Esophagus (tissue), 2 donors: Measurements from ENCODE around the gene TBX10. TPM values are rescaled to one million over a fixed set of nuclear protein-coding genes. Genes with fewer than 3 reads are reported as not detected.

Source experiments
- H3K27ac ChIP-seq, 2 donors: one replicate each; pipeline ENCODE4 v1.5.1; 2013; ENCODE audit warnings: low read depth in 2 of 2, mild to moderate bottlenecking in 2 of 2, inconsistent platforms in 1 of 2, low read length in 1 of 2, moderate library complexity in 1 of 2
- H3K27me3 ChIP-seq, 2 donors: one replicate each; pipeline ENCODE4 v1.6.1; 2013; ENCODE audit warnings: low read length in 2 of 2, control low read depth in 1 of 2, mild to moderate bottlenecking in 1 of 2; ENCODE audit not compliant: insufficient read depth in 2 of 2, control insufficient read depth in 1 of 2
- H3K36me3 ChIP-seq, 2 donors: one replicate each; pipeline ENCODE4 v1.6.1; 2013; ENCODE audit warnings: low read length in 1 of 2; ENCODE audit not compliant: control insufficient read depth in 2 of 2, insufficient read depth in 2 of 2
- H3K4me1 ChIP-seq, 2 donors: one replicate each; pipeline ENCODE4 v1.6.1; 2013; ENCODE audit warnings: low read length in 1 of 2; ENCODE audit not compliant: control insufficient read depth in 2 of 2, insufficient read depth in 2 of 2
- H3K4me3 ChIP-seq, 2 donors: one replicate each; pipeline ENCODE4 v1.5.1; 2013; ENCODE audit warnings: low read length in 2 of 2, mild to moderate bottlenecking in 2 of 2, low read depth in 1 of 2, moderate library complexity in 1 of 2
- H3K9me3 ChIP-seq, 2 donors: one replicate each; pipeline ENCODE4 v1.6.1; 2013; ENCODE audit warnings: mild to moderate bottlenecking in 2 of 2, low read depth in 1 of 2, low read length in 1 of 2, moderate library complexity in 1 of 2; ENCODE audit not compliant: control insufficient read depth in 2 of 2, insufficient read depth in 1 of 2
- WGBS, 2 donors: extraction: QIAGEN DNeasy Blood & Tissue Kit; methylation state at CpG; one replicate each; pipeline ENCODE4 v1.1.7; 2013; 5-methylcytosine and 5-hydroxymethylcytosine counted together
- polyA plus RNA-seq, 2 donors: library from polyadenylated mRNA; stranded (reverse); fragments of 200-250 nt; gene quantifications; one replicate each; pipeline ENCODE4 v1.2.3, GENCODE V29; 2013
- donor health status: healthy with polysubstance abuse.
- donor health status: Bipolar disorder and iron deficiency.

The TBX10 gene
- polyA plus RNA-seq, 2 donors, result not detected

DNA sequence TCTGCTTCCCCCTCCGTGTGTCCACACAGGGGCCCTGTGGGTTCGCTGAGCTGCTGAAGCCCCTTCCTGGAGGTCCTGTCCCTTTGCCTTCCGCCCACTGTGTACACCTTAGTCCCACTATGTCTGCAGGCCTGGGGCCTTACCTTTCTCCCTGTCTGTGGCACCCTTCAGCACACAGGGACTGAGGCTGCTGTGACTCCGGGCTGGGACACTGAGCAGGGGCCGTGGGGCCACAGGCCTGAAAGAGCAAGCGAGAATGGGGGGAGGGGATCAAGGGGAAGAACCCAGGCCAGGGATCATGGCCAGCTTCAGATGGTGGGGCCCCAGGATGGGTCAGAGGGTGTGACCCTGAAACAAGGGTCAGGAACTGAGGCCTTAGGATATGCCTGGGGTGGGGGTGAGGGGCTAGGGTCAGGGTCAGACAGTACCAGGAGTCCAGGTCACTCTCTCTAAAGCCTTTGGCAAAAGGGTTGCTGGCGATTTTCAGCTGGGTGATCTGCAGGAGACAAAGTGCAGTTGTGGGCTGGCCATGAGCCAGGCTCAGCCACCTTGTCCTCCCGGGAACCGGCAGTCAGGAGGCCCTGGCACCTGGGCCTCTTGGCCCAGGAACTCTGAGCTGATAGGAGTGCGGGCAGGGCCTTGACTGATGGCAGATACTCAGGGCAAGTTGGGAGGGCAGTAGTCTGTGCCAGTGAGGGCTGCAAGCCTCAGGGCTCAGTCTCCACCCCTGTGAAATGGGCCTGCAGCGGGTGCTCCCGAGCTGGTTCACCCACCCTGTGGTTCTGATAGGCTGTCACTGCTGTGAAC lies 7.2 kb downstream of the TBX10 start:
- Histone ChIP-seq H3K27me3 (no peaks in the 10 kb centered on the region), H3K9me3 (no peaks in the 10 kb centered on the region), H3K4me1 (peaks cover 6 to 32% of the 10 kb centered on the region in 2 donors), H3K36me3 (no peaks in the 10 kb centered on the region), H3K27ac (no peak overlapping the region), H3K4me3 (no peak overlapping the region)
- WGBS, 2 donors, result 71 to 81% methylated on average over 12 of the region's 12 CpGs

DNA sequence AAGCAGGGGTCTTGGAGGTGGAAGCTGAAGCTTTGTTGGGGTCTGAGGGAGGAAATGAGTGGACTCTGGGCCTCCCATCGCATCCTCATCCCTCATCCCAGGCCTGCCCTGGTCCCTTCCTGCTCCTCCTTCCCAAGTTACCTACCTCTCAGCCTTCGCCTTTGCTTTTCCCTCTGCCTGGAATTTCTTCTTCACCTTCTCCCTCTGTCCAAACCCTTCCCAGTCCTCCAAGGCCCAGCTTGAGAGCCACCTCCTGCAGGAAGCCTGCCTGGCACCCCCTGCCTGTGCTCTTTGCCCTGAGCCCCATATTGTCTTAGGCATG lies 7.7 kb downstream of the TBX10 start:
- WGBS, 2 donors, result 92 to 96% methylated on average over 2 of the region's 2 CpGs
- Histone ChIP-seq H3K27me3 (no peaks in the 10 kb centered on the region), H3K4me3 (no peak overlapping the region), H3K36me3 (no peaks in the 10 kb centered on the region), H3K27ac (no peak overlapping the region), H3K9me3 (no peaks in the 10 kb centered on the region), H3K4me1 (peaks cover 9 to 33% of the 10 kb centered on the region in 2 donors)

DNA sequence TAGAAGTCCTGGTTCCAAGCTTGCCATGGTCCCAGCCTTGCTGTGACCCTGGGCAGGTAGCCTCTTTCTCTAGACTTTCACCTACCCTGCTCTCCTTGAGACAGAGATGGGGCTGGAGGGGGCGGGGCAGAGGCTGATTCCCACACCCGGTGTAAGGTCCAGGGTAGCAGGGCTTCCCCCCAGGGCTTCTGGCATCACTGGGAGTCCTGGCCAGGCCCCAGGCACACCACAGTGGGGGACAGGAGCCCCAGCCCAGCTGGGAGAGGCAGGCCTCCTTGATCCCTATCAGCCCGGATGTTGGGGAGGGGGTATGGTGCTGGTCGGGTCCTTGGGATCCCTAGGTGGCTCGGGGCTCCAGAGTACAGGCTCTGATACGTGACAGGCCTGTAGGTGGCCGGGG lies 8.2 kb downstream of the TBX10 start:
- H3K27ac ChIP-seq, result peak overlapping the region in 1 of 2 donors; percentile 94
- H3K4me1 ChIP-seq, result peaks cover 9 to 33% of the 10 kb centered on the region in 2 donors
- no peaks in the 10 kb centered on the region for H3K36me3 ChIP-seq

DNA sequence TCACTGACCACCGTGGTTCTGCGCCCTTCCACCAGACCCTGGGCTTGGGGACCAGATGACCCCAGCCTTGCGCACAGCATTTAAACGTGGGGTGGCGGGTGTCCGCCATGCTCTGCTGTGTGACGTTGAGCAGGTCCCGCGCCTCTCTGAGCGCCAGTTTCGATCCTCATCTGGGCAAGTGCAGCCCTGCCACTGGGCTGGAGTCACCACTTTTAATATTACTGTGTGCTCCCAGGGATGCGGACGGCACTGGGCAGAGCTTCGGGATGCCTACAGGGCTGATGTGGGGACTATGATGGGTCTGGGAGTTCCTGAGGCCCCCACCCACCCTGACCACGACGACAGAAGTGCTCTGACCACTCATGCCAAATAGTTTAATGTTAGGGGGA lies 8.6 kb downstream of the TBX10 start:
- 51 to 52% methylated on average over 16 of the region's 16 CpGs for WGBS, 2 donors
- H3K9me3 ChIP-seq, result no peaks in the 10 kb centered on the region
- H3K27me3 ChIP-seq, result no peaks in the 10 kb centered on the region
- H3K27ac ChIP-seq, result peak overlapping the region; percentile 94 to 98
- peaks cover 9 to 33% of the 10 kb centered on the region in 2 donors for H3K4me1 ChIP-seq
- H3K4me3 ChIP-seq, result peak overlapping the region; percentile 45 to 72
- H3K36me3 ChIP-seq, result no peaks in the 10 kb centered on the region

More for the DNA sequence above, 8.2 kb downstream of the TBX10 start:
- Histone ChIP-seq H3K27me3 (no peaks in the 10 kb centered on the region), H3K4me3 (no peak overlapping the region), H3K9me3 (no peaks in the 10 kb centered on the region)
- WGBS, 2 donors, result 74 to 80% methylated on average over 7 of the region's 7 CpGs

DNA sequence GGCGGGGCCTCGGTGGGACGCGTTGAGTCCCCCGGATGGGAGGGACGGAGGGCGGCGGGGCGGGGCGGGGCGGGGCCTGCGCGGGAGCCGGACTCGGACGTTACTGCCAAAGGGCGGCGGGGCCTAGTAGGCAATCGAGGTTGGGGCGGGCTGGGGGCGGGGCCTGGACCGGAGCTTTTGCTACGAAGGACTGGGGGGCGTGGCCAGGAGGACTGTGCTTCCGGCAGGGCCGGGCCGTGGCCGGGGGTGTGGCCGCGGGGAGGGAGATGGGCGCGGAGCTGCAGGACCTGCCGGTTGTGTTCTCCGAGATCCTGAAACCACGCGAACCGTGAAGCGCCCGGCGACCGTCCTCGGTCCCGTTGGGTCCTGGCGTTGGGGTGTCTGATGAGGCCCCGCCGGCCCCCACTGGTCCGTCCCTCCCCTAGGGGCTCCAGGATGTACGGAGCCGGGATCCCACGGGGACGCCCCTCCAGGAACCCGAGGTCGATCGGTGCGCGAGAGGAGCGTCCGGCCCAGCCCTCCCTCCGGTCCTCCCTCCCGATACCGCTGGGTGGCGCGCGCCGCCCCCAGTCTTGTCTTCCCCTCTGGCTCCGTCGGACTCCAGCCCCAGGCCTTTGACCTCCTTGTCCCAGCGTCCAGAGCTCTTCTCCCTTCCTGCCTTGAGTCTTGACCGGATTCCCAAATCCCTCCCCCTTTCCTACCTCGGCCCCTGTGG lies 9.2 kb downstream of the TBX10 start:
- WGBS, 2 donors, result 1% methylated on average over 34 to 70 of the region's 70 CpGs
- H3K27ac ChIP-seq, result peak overlapping the region; percentile 94 to 98
- no peaks in the 10 kb centered on the region for H3K27me3 ChIP-seq
- H3K9me3 ChIP-seq, result no peaks in the 10 kb centered on the region
- H3K36me3 ChIP-seq, result no peaks in the 10 kb centered on the region
- H3K4me3 ChIP-seq, result peak overlapping the region; percentile 67 to 72
- H3K4me1 ChIP-seq, result peaks cover 9 to 33% of the 10 kb centered on the region in 2 donors

DNA sequence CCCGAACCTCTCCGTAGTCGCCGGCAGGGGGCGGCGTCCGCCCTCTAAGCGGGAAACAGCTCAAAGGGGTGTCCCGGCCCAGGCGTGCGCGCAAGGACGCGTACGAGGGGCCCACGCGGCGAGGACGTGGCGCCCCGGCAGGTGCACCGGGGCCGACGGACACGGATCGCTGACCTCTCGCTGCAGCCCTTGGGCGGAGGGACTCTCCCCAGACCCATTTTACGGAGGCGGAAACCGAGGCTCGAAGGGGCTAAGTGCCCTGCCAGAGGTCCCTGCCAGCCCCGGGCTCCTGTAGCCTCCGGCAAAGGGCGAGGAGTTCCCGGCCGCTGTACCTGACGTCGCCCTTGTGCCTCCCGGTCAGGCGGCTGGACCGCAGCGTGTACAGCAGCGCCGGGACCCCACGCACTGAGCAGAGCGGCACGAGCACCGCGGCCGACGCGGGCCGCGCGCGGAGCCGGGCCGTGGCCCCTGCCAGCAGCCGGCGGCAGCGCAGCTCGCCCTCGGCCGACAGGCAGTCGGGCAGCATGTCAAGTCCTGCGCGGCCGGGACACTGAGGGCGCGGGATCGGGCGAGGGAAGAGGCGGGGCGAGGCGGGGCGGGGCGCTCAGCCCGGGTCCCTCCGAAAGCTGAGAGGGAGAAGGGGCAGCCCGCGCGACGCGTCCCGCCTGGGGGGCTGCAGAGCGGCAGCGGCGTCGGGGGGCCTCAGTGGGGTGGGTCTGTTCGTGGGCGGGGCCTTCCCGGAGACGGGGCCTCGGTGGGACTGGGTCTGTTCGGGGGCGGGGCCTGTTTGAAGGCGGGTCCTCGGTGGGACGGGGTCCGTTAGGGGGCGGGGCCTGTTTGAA lies 10.0 kb downstream of the TBX10 start, which contains the start of gene NUDT8:
NUDT8 (minus strand) TSS at position 552 of the 842 bp plus-strand sequence; CDS start at position 526, 26 bp downstream.
- Histone ChIP-seq H3K27ac (peak within 1 kb of the TSS; percentile 97 to 98), H3K9me3 (no peaks in the 10 kb centered on the region)
- 1% methylated on average over 74 to 102 of the region's 102 CpGs for WGBS, 2 donors

DNA sequence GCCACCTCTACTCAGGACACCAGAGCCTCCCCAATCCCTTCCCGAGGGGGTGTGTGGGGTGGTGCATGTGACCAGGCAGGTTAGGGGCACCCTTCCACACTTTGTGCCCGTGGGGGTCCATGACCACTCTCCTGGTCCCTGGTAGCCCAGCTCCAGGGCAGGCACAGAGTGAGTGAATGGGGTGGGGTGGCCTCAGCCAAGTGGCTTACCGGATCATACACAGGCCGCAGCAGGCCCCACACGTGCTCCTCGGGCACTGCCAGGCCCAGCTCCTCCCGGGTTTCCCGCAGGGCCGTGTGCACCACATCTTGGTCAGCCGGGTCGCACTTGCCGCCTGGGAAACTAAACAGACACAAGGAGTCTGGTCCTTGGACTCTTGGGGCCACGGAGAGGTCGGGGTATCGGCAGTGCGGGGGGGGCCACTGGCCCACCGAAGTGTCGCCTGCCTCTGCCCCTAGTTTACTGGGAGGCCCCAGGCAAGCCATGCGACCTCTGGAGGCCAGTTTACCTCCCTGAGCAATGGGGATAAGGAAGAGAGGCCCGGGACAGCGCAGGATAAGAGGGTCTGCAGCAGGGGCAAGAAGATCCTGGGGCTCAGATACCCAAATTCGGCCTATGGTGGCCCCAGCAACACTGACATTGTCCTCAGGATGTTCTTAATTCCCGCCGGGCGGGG lies 10.7 kb downstream of the TBX10 start:
- 28 to 29% methylated on average over 25 of the region's 25 CpGs for WGBS, 2 donors
- H3K27ac ChIP-seq, result peak overlapping the region; percentile 97 to 98

More for the DNA sequence above, 10.0 kb downstream of the TBX10 start, which contains the start of gene NUDT8:
- Histone ChIP-seq H3K4me3 (peak within 1 kb of the TSS; percentile 67 to 75), H3K4me1 (peaks cover 9 to 33% of the 10 kb centered on the region in 2 donors), H3K27me3 (no peaks in the 10 kb centered on the region), H3K36me3 (no peaks in the 10 kb centered on the region)

DNA sequence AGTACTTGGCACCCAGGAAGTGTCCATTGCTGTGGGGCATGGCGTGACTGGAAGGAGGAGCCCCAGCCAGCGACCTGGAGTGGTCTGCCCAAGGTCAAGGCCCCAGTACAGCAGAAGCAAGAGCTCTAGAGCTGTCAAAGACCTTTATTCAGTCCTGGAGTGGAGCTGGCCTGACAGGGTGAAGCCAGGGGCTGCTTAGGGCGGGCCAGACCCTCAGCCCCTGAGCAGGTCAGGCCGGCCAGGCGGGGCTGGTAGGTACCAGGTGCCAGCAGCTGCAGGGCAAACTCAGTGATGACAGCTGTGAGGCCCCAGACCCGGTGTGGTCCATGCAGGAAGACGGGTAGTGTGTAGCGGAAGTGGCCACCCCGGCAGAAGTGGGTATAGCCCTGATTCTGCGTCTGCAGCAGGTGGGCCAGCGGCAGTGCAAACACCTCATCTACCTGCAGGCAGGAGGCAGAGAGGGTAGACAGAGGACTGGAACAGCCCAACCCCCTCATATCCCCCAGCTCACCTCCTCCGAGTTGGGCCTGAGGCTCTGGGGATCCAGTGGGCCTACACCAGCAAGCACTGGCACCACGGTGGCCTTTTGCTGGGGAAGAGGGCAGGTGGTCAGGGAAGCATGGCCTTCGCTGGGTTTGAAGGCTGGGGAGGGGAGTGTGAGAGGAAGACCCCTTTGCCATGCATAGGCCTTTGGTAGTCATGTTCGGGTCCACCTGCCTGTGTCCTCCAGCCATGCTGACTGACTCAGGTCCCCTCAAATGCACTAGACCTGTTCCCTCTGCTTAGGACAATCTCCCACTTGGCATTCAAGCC lies 11.5 kb downstream of the TBX10 start:
- peak overlapping the region; percentile 24 to 97 for H3K27ac ChIP-seq
- WGBS, 2 donors, result 78 to 84% methylated on average over 15 of the region's 15 CpGs
- no peaks in the 10 kb centered on the region for H3K27me3 ChIP-seq
- H3K9me3 ChIP-seq, result no peaks in the 10 kb centered on the region
- no peak overlapping the region for H3K4me3 ChIP-seq
- H3K4me1 ChIP-seq, result peaks cover 9 to 33% of the 10 kb centered on the region in 2 donors
- no peaks in the 10 kb centered on the region for H3K36me3 ChIP-seq

More for the DNA sequence above, 10.7 kb downstream of the TBX10 start:
- Histone ChIP-seq H3K9me3 (no peaks in the 10 kb centered on the region), H3K4me3 (peak overlapping the region; percentile 67 to 75), H3K27me3 (no peaks in the 10 kb centered on the region), H3K36me3 (no peaks in the 10 kb centered on the region), H3K4me1 (peaks cover 9 to 33% of the 10 kb centered on the region in 2 donors)
